Germinal center (tissue), 1 donor: ENCODE measurements around the gene ZNF532.
"Not testable (repeated sequence)": the region's sequence is repeated elsewhere in the genome, so short reads cannot be mapped to it uniquely, and the experiment has no call there.

ENCODE experiments used
- DNase-seq: peaks from one replicate; pipeline ENCODE4 v3.0.0; 2012; ENCODE audit warnings: mixed read lengths, low spot score

ZNF532 gene

GRCh38 chr18:58902961-58903360 is 38.3 kb downstream of the ZNF532 start:
- no peak for DNase-seq

GRCh38 chr18:58903533-58903932 is 38.9 kb downstream of the ZNF532 start:
- DNase-seq, result no peak

GRCh38 chr18:58905777-58906428 is 41.2 kb downstream of the ZNF532 start:
- DNase-seq, result no peak

GRCh38 chr18:58908006-58908405 is 43.3 kb downstream of the ZNF532 start:
- no peak for DNase-seq

GRCh38 chr18:58909521-58909920 is 44.8 kb downstream of the ZNF532 start:
- no peak for DNase-seq

- DNase-seq, result no peak
These were observed 46.6 kb downstream of the ZNF532 start for GRCh38 chr18:58911241-58911640.

GRCh38 chr18:58911766-58912165 is 47.1 kb downstream of the ZNF532 start:
- no peak for DNase-seq

GRCh38 chr18:58915006-58915799 is 50.5 kb downstream of the ZNF532 start:
- no peak for DNase-seq

GRCh38 chr18:58915995-58916394 is 51.3 kb downstream of the ZNF532 start:
- no peak for DNase-seq

- DNase-seq, result not testable (repeated sequence)
These were observed 55.3 kb downstream of the ZNF532 start for GRCh38 chr18:58919934-58920333.

- no peak for DNase-seq
These were observed 58.3 kb downstream of the ZNF532 start for GRCh38 chr18:58922995-58923394.

- no peak for DNase-seq
These were observed 59.8 kb downstream of the ZNF532 start for GRCh38 chr18:58924473-58924872.

- no peak for DNase-seq
These were observed 63.0 kb downstream of the ZNF532 start for GRCh38 chr18:58927659-58928058.

GRCh38 chr18:58928386-58928785 is 63.7 kb downstream of the ZNF532 start:
- no peak for DNase-seq

GRCh38 chr18:58929206-58929605 is 64.5 kb downstream of the ZNF532 start:
- no peak for DNase-seq

- DNase-seq, result no peak
These were observed 69.7 kb downstream of the ZNF532 start for GRCh38 chr18:58934356-58934755.

- DNase-seq, result no peak
These were observed 70.4 kb downstream of the ZNF532 start for GRCh38 chr18:58934933-58935577.

GRCh38 chr18:58937071-58937886 is 72.6 kb downstream of the ZNF532 start:
- no peak for DNase-seq

GRCh38 chr18:58937887-58938267 is 73.2 kb downstream of the ZNF532 start:
- DNase-seq, result no peak

GRCh38 chr18:58941426-58942099 is 76.9 kb downstream of the ZNF532 start:
- no peak for DNase-seq

- DNase-seq, result no peak
These were observed 79.2 kb downstream of the ZNF532 start for GRCh38 chr18:58943896-58944295.
